K562 (cell line): ENCODE data around the gene BMP15. TPM values are rescaled to one million over a fixed set of nuclear protein-coding genes. Genes with fewer than 3 reads are reported as not detected.

Experiments used
- ATAC-seq: fragments of 200-7000 bp; cut with Tn5 transposase; 3 replicates; pipeline ENCODE4 v1.9.1; 2020; ENCODE audit warnings: moderate library complexity
- BruUV-seq: library from RNA; stranded (reverse); fragments of 400-500 nt; replicated peaks from 2 replicates; lab custom pipeline; 2021; lab: Mats Ljungman, UMichigan
- CTCF ChIA-PET: fragments of 300-600 bp; formaldehyde crosslinking; extraction: SDS; loops from one replicate; lab custom pipeline; 2021; ENCODE audit warnings: low intra/inter-chr PET ratio; lab: Yijun Ruan, JAX
- POLR2A ChIA-PET: fragments of 300-600, 350-650 bp; sonication (Branson Sonifier 250); formaldehyde crosslinking; extraction: SDS; loops from one replicate; lab custom pipeline; 2021; ENCODE audit warnings: antibody characterized with exemption, inconsistent platforms; lab: Yijun Ruan, JAX
- DNase-seq, 4 experiments: peaks; one replicate each; pipeline versions ENCODE4 v3.0.0 to v3.0.0-alpha.2; 2011 to 2018; ENCODE audit warnings: low spot score in 3 of 4, mixed read lengths in 3 of 4; ENCODE audit errors: extremely low read depth in 1 of 4
- FAIRE-seq: peaks from 2 replicates; lab custom pipeline; 2011; peaks lifted over from hg19 to GRCh38; lab: Jason Lieb, UNC
- H2AFZ ChIP-seq: 2 replicates; pipeline ENCODE4 v1.6.0; 2011; ENCODE audit warnings: low read depth, low read length, control low read depth, inconsistent platforms
- H3K27ac ChIP-seq: fragments of 200-600 bp; 3 replicates; pipeline ENCODE4 v1.8.0; 2011; ENCODE audit warnings: low read depth, mild to moderate bottlenecking, control low read depth, inconsistent platforms, low read length, moderate library complexity, mixed read lengths; ENCODE audit errors: extremely low read depth
- H3K27me3 ChIP-seq, 2 experiments: fragments of 300-600 bp in 1 of 2; 2 replicates in 1 of 2; 3 replicates in 1 of 2; pipeline versions ENCODE4 v1.6.0 to v1.8.0; 2011; ENCODE audit warnings: inconsistent platforms in 2 of 2, low read length in 2 of 2, mild to moderate bottlenecking in 1 of 2, mixed read lengths in 1 of 2, moderate library complexity in 1 of 2; ENCODE audit not compliant: control insufficient read depth in 2 of 2, insufficient read depth in 2 of 2
- H3K36me3 ChIP-seq: fragments of 300-600 bp; 3 replicates; pipeline ENCODE4 v1.8.0; 2011; ENCODE audit warnings: mild to moderate bottlenecking, low read length, inconsistent platforms; ENCODE audit not compliant: control insufficient read depth, insufficient read depth
- H3K4me1 ChIP-seq, 2 experiments: fragments of 200-600 bp in 1 of 2; replicated peaks in 1 of 2; 2 replicates in 1 of 2; 3 replicates in 1 of 2; pipeline versions ENCODE4 v1.5.1 to v1.8.0; 2011; ENCODE audit warnings: inconsistent platforms in 2 of 2, low read length in 2 of 2, mild to moderate bottlenecking in 1 of 2, mixed read lengths in 1 of 2, moderate library complexity in 1 of 2; ENCODE audit not compliant: control insufficient read depth in 2 of 2, insufficient read depth in 2 of 2
- H3K4me2 ChIP-seq: 2 replicates; pipeline ENCODE4 v1.6.1; 2011; ENCODE audit warnings: low read length, control low read depth, inconsistent platforms, mixed read lengths; ENCODE audit not compliant: insufficient read depth
- H3K4me3 ChIP-seq: fragments of 200-600 bp; sonication (generic), shearing (Covaris generic); 2 replicates; pipeline ENCODE4 v1.5.1; 2016; ENCODE audit warnings: control low read depth, inconsistent platforms
- H3K79me2 ChIP-seq: fragments of 200-600 bp; 3 replicates; pipeline ENCODE4 v1.8.0; 2011; ENCODE audit warnings: low read length, inconsistent platforms; ENCODE audit not compliant: control insufficient read depth, insufficient read depth
- H3K9ac ChIP-seq, 2 experiments: 2 replicates each; pipeline versions ENCODE4 v1.6.0 to v1.6.1; 2011; ENCODE audit warnings: low read depth in 2 of 2, low read length in 2 of 2, control low read depth in 1 of 2, inconsistent platforms in 1 of 2, mild to moderate bottlenecking in 1 of 2, mixed read lengths in 1 of 2; ENCODE audit not compliant: insufficient read depth in 1 of 2
- H3K9me1 ChIP-seq: one replicate; pipeline ENCODE4 v1.6.0; 2011; ENCODE audit warnings: inconsistent platforms, mild to moderate bottlenecking, low read length, moderate library complexity; ENCODE audit not compliant: control insufficient read depth, insufficient read depth
- H3K9me3 ChIP-seq: replicated peaks from 2 replicates; pipeline ENCODE4 v1.5.1; 2011; ENCODE audit warnings: low read depth, low read length, inconsistent platforms; ENCODE audit not compliant: control insufficient read depth, insufficient read depth
- H4K20me1 ChIP-seq: replicated peaks from 2 replicates; pipeline ENCODE4 v1.6.1; 2011; ENCODE audit warnings: low read length, inconsistent platforms, mixed read lengths; ENCODE audit not compliant: control insufficient read depth, insufficient read depth
- CBX3 ChIP-seq, 2 experiments: IDR thresholded peaks; 1 replicate in 1 of 2; 2 replicates in 1 of 2; pipeline ENCODE4 v1.6.1; 2012; ENCODE audit warnings: inconsistent platforms in 2 of 2, low read length in 2 of 2, borderline replicate concordance in 1 of 2, control low read depth in 1 of 2
- ZNF263 ChIP-seq: sonication (generic); formaldehyde crosslinking; IDR thresholded peaks from 2 replicates; pipeline ENCODE4 v1.8.0; 2022; ENCODE audit warnings: mild to moderate bottlenecking, missing genetic modification reagents, borderline replicate concordance
- in situ Hi-C: fragments of 300-500 bp; cut with MboI; formaldehyde crosslinking; loops from 4 replicates; pipeline ENCODE4 v1.15.0; 2018; ENCODE audit warnings: inconsistent platforms, mixed read lengths
- intact Hi-C: fragments of 100-400 bp; cut with micrococcal nuclease; formaldehyde crosslinking; loops from 2 replicates; pipeline ENCODE4 v1.14.2; 2022
- polyA plus RNA-seq, 8 experiments: library from polyadenylated mRNA; depleted of rRNA in 4 of 8; stranded (reverse) in 5 of 8; unstranded in 3 of 8; fragments of >200 nt; fragmentation: Nextera tagmentation in 2 of 8; fragmentation: Illumina TruSeq in 1 of 8; extraction: Ambion mirVana in 2 of 8; extraction: Trizol in 1 of 8; gene quantifications; 2 replicates each; pipeline versions ENCODE4 v1.2.1 to v1.2.3, GENCODE V29; 2011 to 2014; ENCODE audit warnings: inconsistent platforms in 1 of 8, missing spikeins in 1 of 8
- total RNA-seq, 7 experiments: library from RNA; depleted of rRNA in 6 of 7; stranded (reverse); fragments of >200 nt in 6 of 7; fragmentation: Illumina TruSeq in 2 of 7; extraction: Trizol in 2 of 7; gene quantifications; 2 replicates each; pipeline versions ENCODE4 v1.2.1 to v1.2.3, GENCODE V29; 2011 to 2021; ENCODE audit warnings: low replicate concordance in 1 of 7

The BMP15 gene
- total and polyA plus RNA-seq, 9 of the 15 experiments (the other 6 are each of a cell fraction or from before 2014, with no cell fraction given) = not detected

DNA sequence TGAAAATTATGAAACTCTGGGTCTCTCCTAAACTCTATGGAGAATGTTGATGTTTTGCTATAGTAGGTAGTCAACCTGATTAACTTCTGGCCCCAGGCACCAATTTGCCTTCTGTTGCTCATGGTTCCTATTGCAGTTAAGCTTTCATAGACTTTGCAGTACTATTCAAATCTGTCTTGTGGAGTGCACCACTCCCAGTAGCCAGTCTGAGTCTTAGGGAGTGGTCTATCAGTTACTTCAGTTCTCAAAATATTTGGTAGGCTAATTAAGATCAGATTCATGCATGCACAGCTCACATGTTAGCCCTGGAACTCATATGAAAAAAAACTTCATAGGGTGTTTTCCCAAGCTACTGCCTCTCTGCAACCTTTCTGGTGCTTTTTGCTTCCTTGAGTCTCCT, 53.3 kb downstream of the BMP15 start:
- FAIRE-seq (no peak), ATAC-seq (no peak), DNase-seq (no peak)
- Histone ChIP-seq H3K9me3 (no peaks in the 10 kb centered on the region), H4K20me1 (no peaks in the 10 kb centered on the region), H3K27ac (no peak overlapping the region), H3K27me3 (no peaks in the 10 kb centered on the region), H3K36me3 (no peaks in the 10 kb centered on the region), H2AFZ (no peak overlapping the region), H3K4me1 (no peaks in the 10 kb centered on the region), H3K9ac (no peak overlapping the region), H3K4me2 (no peak overlapping the region), H3K9me1 (no peaks in the 10 kb centered on the region), H3K4me3 (no peak overlapping the region), H3K79me2 (no peaks in the 10 kb centered on the region)
- POLR2A ChIA-PET = no interaction called here
- TF ChIP-seq CBX3 (IDR thresholded peaks at IDR 0.05; ENCODE audit: borderline replicate concordance in 1 of 2, low read length in 2 of 2) (no peak), ZNF263 (no peak)
- CTCF ChIA-PET = no interaction called here
- in situ Hi-C loops = no loop called here
- no TSS peak for BruUV-seq
- intact Hi-C loops = no loop called here

Other genes with a start within 250 kb of the BMP15 start
- not detected in 2 replicates for gene SHROOM4, start 96.5 kb upstream of the BMP15 start, total RNA-seq (2014; rRNA removed)
- gene SHROOM4, start 96.5 kb upstream of the BMP15 start, total RNA-seq (2014; rRNA removed; fragmentation: Illumina TruSeq; extraction: Trizol) = not detected in 2 replicates
- not detected in 2 replicates for gene SHROOM4, start 96.5 kb upstream of the BMP15 start, total RNA-seq (2015; rRNA removed; fragmentation: Illumina TruSeq; extraction: Trizol)
- gene SHROOM4, start 96.5 kb upstream of the BMP15 start, total RNA-seq (2021) = not detected in 2 replicates
- gene SHROOM4, start 96.5 kb upstream of the BMP15 start, polyA plus RNA-seq (2011; rRNA removed) = not detected in 2 replicates
- not detected in 2 replicates for gene SHROOM4, start 96.5 kb upstream of the BMP15 start, polyA plus RNA-seq (2014; fragmentation: Illumina TruSeq; extraction: Trizol)
- not detected for gene SHROOM4, start 96.5 kb upstream of the BMP15 start, polyA plus RNA-seq (2014; fragmentation: Nextera tagmentation; extraction: Ambion mirVana)
- not detected in 2 replicates for gene SHROOM4, start 96.5 kb upstream of the BMP15 start, polyA plus RNA-seq (2014; rRNA removed)